HepG2 (cell line): ENCODE measurements around the gene RUSF1. TPM values are rescaled to one million over a fixed set of nuclear protein-coding genes. Genes with fewer than 3 reads are reported as not detected.

Experiments used
- BORCS8-MEF2B ChIP-seq: sonication (generic); formaldehyde crosslinking; IDR thresholded peaks from 2 replicates; pipeline ENCODE4 v1.8.0; 2022; ENCODE audit warnings: mild to moderate bottlenecking, missing genetic modification reagents
- BRD4 ChIP-seq: sonication (generic); formaldehyde crosslinking; IDR thresholded peaks from 2 replicates; pipeline ENCODE4 v1.4.0; 2020; ENCODE audit warnings: missing genetic modification reagents
- CHD2 ChIP-seq: IDR thresholded peaks from 2 replicates; pipeline ENCODE4 v1.6.1; 2011; ENCODE audit warnings: low read depth, low read length, improper control_type of control experiment
- HDAC1 ChIP-seq: sonication (generic); formaldehyde crosslinking; IDR thresholded peaks from 2 replicates; pipeline ENCODE4 v1.5.1; 2020; ENCODE audit warnings: mild to moderate bottlenecking, missing genetic modification reagents
- MTA3 ChIP-seq: sonication (generic); formaldehyde crosslinking; IDR thresholded peaks from 2 replicates; pipeline ENCODE4 v1.4.0; 2020; ENCODE audit warnings: missing genetic modification reagents
- MTF2 ChIP-seq: sonication (generic); formaldehyde crosslinking; IDR thresholded peaks from 2 replicates; pipeline ENCODE4 v1.5.0; 2020; ENCODE audit warnings: missing genetic modification reagents, borderline replicate concordance
- NFIB ChIP-seq: sonication (generic); formaldehyde crosslinking; IDR thresholded peaks from 2 replicates; pipeline ENCODE4 v1.9.0; 2021; ENCODE audit warnings: missing genetic modification reagents, mild to moderate bottlenecking, borderline replicate concordance
- NFIC ChIP-seq: IDR thresholded peaks from 2 replicates; pipeline ENCODE4 v1.6.1; 2012; ENCODE audit warnings: mild to moderate bottlenecking, low read length, inconsistent platforms
- NFRKB ChIP-seq: fragments of 450-650 bp; IDR thresholded peaks from 2 replicates; pipeline ENCODE4 v1.6.1; 2017
- PHF20 ChIP-seq: sonication (generic); formaldehyde crosslinking; IDR thresholded peaks from 2 replicates; pipeline ENCODE4 v1.5.0; 2020; ENCODE audit warnings: mild to moderate bottlenecking, missing genetic modification reagents
- POGZ ChIP-seq: sonication (generic); formaldehyde crosslinking; IDR thresholded peaks from 2 replicates; pipeline ENCODE4 v1.4.0; 2020; ENCODE audit warnings: mild to moderate bottlenecking, missing genetic modification reagents
- REL ChIP-seq: sonication (generic); formaldehyde crosslinking; conservative IDR thresholded peaks from 2 replicates; pipeline ENCODE4 v1.8.0; 2022; ENCODE audit warnings: mild to moderate bottlenecking, missing genetic modification reagents, moderate library complexity
- TAF1 ChIP-seq: sonication (generic); formaldehyde crosslinking; IDR thresholded peaks from 2 replicates; pipeline ENCODE4 v1.4.0; 2020; ENCODE audit warnings: missing genetic modification reagents
- TBP ChIP-seq: sonication (generic); formaldehyde crosslinking; IDR thresholded peaks from 2 replicates; pipeline ENCODE4 v1.5.0; 2020; ENCODE audit warnings: missing genetic modification reagents
- ZNF253 ChIP-seq: sonication (generic); formaldehyde crosslinking; IDR thresholded peaks from 2 replicates; pipeline ENCODE4 v1.8.0; 2022; ENCODE audit warnings: mild to moderate bottlenecking, missing genetic modification reagents, borderline replicate concordance
- ZNF382 ChIP-seq: sonication (generic); formaldehyde crosslinking; IDR thresholded peaks from 2 replicates; pipeline ENCODE4 v1.5.0; 2020; ENCODE audit warnings: missing genetic modification reagents, mild to moderate bottlenecking, borderline replicate concordance
- ZNF614 ChIP-seq: IDR thresholded peaks from 2 replicates; pipeline ENCODE4 v1.6.1; 2018; ENCODE audit warnings: missing biosample characterization, missing genetic modification reagents, inconsistent platforms, borderline replicate concordance
- ZNF615 ChIP-seq: sonication (generic); formaldehyde crosslinking; IDR thresholded peaks from 2 replicates; pipeline ENCODE4 v1.5.0; 2020; ENCODE audit warnings: mild to moderate bottlenecking, missing genetic modification reagents, borderline replicate concordance
- ZNF724P ChIP-seq: sonication (generic); formaldehyde crosslinking; IDR thresholded peaks from 2 replicates; pipeline ENCODE4 v1.8.0; 2022; ENCODE audit warnings: missing genetic modification reagents, borderline replicate concordance
- ZNF850 ChIP-seq: sonication (generic); formaldehyde crosslinking; conservative IDR thresholded peaks from 2 replicates; pipeline ENCODE4 v1.9.0; 2021; ENCODE audit warnings: mild to moderate bottlenecking, missing genetic modification reagents
- polyA plus RNA-seq, 8 experiments: library from polyadenylated mRNA; depleted of rRNA in 3 of 8; stranded (reverse) in 7 of 8; unstranded in 1 of 8; fragments of >200 nt; fragmentation: Illumina TruSeq in 4 of 8; extraction: Trizol in 4 of 8; gene quantifications; 2 replicates each; pipeline versions ENCODE4 v1.2.1 to v1.2.3, GENCODE V29; 2011 to 2016; ENCODE audit warnings: low read depth in 4 of 8, missing spikeins in 1 of 8, mixed read lengths in 1 of 8; ENCODE audit not compliant: insufficient read depth in 1 of 8
- total RNA-seq, 5 experiments: library from RNA; depleted of rRNA; stranded (reverse); fragments of >200 nt; fragmentation: Illumina TruSeq; extraction: Trizol; gene quantifications; 2 replicates each; pipeline ENCODE4 v1.2.3, GENCODE V29; 2016; ENCODE audit warnings: low read depth in 1 of 5
- TF ChIP-seq, protein P1 (sequence below): fragments of 450-650 bp; IDR thresholded peaks from 2 replicates; pipeline ENCODE4 v1.6.1; 2016
- TF ChIP-seq, protein P2 (sequence below): sonication (generic); formaldehyde crosslinking; IDR thresholded peaks from 2 replicates; pipeline ENCODE4 v1.8.1; 2023; ENCODE audit warnings: mild to moderate bottlenecking, missing genetic modification reagents
- TF ChIP-seq, protein P3 (sequence below): sonication (generic); formaldehyde crosslinking; IDR thresholded peaks from 2 replicates; pipeline ENCODE4 v1.5.0; 2020; ENCODE audit warnings: missing genetic modification reagents
- TF ChIP-seq, protein P4 (sequence below): sonication (generic); formaldehyde crosslinking; IDR thresholded peaks from 2 replicates; pipeline ENCODE4 v1.4.0; 2020; ENCODE audit warnings: missing genetic modification reagents, mild to moderate bottlenecking, borderline replicate concordance

Gene RUSF1
- total and polyA plus RNA-seq, 2 of the 13 experiments (the other 11 are each of a cell fraction or from before 2014, with no cell fraction given) = 40.8 to 50.2 TPM

GRCh38 chr16:31458844-31459686, 49.1 kb downstream of the RUSF1 start, which contains the start of gene ARMC5 (continued):
- TF ChIP-seq BORCS8-MEF2B (CRISPR knock-in tag) = peak; percentile 72; the same call in 1 of the 2 replicates
- TF ChIP-seq, protein P1, sequence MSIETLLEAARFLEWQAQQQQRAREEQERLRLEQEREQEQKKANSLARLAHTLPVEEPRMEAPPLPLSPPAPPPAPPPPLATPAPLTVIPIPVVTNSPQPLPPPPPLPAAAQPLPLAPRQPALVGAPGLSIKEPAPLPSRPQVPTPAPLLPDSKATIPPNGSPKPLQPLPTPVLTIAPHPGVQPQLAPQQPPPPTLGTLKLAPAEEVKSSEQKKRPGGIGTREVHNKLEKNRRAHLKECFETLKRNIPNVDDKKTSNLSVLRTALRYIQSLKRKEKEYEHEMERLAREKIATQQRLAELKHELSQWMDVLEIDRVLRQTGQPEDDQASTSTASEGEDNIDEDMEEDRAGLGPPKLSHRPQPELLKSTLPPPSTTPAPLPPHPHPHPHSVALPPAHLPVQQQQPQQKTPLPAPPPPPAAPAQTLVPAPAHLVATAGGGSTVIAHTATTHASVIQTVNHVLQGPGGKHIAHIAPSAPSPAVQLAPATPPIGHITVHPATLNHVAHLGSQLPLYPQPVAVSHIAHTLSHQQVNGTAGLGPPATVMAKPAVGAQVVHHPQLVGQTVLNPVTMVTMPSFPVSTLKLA = peak; percentile 53; the same call in 1 of the 2 replicates
- peak; percentile 63; the same call in 1 of the 2 replicates for TF ChIP-seq ZNF253 (CRISPR knock-in tag)
- TF ChIP-seq ZNF724P (CRISPR knock-in tag) = peak; percentile 90
- peak; percentile 90 for TF ChIP-seq BRD4 (CRISPR knock-in tag)
- peak; percentile 99 for TF ChIP-seq TAF1 (CRISPR knock-in tag)
- peak; percentile 86 for TF ChIP-seq HDAC1 (CRISPR knock-in tag)
- no peak for TF ChIP-seq NFIB (CRISPR knock-in tag)
- TF ChIP-seq NFRKB = peak; percentile 79
- TF ChIP-seq POGZ = peak; percentile 80
- TF ChIP-seq ZNF615 (CRISPR knock-in tag) = 0 out of 2 replicates have a peak, but pooled peaks have one; percentile 38
- no peak for TF ChIP-seq NFIC
- TF ChIP-seq ZNF614 (CRISPR knock-in tag) = peak; percentile 78; the same call in 1 of the 2 replicates
- TF ChIP-seq, protein P2, sequence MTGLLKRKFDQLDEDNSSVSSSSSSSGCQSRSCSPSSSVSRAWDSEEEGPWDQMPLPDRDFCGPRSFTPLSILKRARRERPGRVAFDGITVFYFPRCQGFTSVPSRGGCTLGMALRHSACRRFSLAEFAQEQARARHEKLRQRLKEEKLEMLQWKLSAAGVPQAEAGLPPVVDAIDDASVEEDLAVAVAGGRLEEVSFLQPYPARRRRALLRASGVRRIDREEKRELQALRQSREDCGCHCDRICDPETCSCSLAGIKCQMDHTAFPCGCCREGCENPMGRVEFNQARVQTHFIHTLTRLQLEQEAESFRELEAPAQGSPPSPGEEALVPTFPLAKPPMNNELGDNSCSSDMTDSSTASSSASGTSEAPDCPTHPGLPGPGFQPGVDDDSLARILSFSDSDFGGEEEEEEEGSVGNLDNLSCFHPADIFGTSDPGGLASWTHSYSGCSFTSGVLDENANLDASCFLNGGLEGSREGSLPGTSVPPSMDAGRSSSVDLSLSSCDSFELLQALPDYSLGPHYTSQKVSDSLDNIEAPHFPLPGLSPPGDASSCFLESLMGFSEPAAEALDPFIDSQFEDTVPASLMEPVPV (CRISPR knock-in tag) = peak; percentile 98
- no peak for TF ChIP-seq ZNF850 (CRISPR knock-in tag)
- TF ChIP-seq TBP (CRISPR knock-in tag) = peak; percentile 30; the same call in 1 of the 2 replicates
- peak; percentile 59; the same call in 1 of the 2 replicates for TF ChIP-seq CHD2
- no peak for TF ChIP-seq ZNF382 (CRISPR knock-in tag)
- peak; percentile 73; the same call in 1 of the 2 replicates for TF ChIP-seq REL
- peak; percentile 93 for TF ChIP-seq PHF20 (CRISPR knock-in tag)
- TF ChIP-seq, protein P3, sequence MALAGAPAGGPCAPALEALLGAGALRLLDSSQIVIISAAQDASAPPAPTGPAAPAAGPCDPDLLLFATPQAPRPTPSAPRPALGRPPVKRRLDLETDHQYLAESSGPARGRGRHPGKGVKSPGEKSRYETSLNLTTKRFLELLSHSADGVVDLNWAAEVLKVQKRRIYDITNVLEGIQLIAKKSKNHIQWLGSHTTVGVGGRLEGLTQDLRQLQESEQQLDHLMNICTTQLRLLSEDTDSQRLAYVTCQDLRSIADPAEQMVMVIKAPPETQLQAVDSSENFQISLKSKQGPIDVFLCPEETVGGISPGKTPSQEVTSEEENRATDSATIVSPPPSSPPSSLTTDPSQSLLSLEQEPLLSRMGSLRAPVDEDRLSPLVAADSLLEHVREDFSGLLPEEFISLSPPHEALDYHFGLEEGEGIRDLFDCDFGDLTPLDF = peak; percentile 91
- TF ChIP-seq MTA3 (CRISPR knock-in tag) = no peak
- no peak; the same call in 1 of the 2 replicates for TF ChIP-seq MTF2 (CRISPR knock-in tag)
- TF ChIP-seq, protein P4, sequence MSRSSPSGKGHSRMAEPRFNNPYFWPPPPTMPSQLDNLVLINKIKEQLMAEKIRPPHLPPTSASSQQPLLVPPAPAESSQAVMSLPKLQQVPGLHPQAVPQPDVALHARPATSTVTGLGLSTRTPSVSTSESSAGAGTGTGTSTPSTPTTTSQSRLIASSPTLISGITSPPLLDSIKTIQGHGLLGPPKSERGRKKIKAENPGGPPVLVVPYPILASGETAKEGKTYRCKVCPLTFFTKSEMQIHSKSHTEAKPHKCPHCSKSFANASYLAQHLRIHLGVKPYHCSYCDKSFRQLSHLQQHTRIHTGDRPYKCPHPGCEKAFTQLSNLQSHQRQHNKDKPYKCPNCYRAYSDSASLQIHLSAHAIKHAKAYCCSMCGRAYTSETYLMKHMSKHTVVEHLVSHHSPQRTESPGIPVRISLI = peak; percentile 57; the same call in 1 of the 2 replicates
